Activated CD8-positive, alpha-beta memory T cell treated with anti-CD3 and anti-CD28 coated beads, Interleukin-2, amount 50 U/mL, for 24 hours (primary cell): ENCODE measurements around the gene RPL36A.

Experiments
- DNase-seq: peaks from one replicate; pipeline ENCODE4 v3.0.0-alpha.2; 2020; ENCODE audit errors: extremely low read depth

Gene RPL36A

GRCh38 chrX:101442085-101442484 lies 51.3 kb downstream of the RPL36A start:
- no peak for DNase-seq
